ENCODE measurements around the gene BTLA.
"Not testable (repeated sequence)": the region's sequence is repeated elsewhere in the genome, so short reads cannot be mapped to it uniquely, and the experiment has no call there.

BTLA gene

GRCh38 chr3:112498914-112499711 lies at the start of gene BTLA:
BTLA (minus strand) TSS chr3:112499472; CDS start chr3:112499358, 114 bp downstream.
- DNase-seq (ENCODE audit: low read depth), result no peak

DNA sequence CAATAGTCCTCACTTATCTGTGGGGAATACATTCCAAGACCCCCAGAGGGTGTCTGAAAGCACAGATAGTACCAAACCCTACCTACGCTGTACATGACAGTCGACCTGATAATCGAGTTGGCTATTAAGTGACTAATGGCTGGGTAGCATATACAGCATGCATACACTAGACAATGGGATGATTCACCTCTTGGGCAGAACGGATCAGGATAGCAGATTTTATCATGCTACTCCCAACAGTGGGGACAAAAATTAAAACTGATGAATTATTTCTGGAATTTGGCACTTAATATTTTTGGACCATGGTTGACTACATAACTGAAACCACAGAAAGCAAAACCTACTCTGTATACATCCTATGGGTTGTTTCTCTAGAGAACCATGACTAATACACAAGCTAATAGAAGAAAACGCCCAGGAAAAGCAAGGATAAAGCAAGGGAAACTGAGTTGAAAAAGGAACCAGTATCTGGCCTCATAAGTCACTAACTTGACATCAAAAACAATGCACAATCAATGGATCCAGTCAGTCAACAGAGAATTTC lies 47.0 kb upstream of the BTLA start:
- DNase-seq (ENCODE audit: low read depth), result peak; percentile 37

DNA sequence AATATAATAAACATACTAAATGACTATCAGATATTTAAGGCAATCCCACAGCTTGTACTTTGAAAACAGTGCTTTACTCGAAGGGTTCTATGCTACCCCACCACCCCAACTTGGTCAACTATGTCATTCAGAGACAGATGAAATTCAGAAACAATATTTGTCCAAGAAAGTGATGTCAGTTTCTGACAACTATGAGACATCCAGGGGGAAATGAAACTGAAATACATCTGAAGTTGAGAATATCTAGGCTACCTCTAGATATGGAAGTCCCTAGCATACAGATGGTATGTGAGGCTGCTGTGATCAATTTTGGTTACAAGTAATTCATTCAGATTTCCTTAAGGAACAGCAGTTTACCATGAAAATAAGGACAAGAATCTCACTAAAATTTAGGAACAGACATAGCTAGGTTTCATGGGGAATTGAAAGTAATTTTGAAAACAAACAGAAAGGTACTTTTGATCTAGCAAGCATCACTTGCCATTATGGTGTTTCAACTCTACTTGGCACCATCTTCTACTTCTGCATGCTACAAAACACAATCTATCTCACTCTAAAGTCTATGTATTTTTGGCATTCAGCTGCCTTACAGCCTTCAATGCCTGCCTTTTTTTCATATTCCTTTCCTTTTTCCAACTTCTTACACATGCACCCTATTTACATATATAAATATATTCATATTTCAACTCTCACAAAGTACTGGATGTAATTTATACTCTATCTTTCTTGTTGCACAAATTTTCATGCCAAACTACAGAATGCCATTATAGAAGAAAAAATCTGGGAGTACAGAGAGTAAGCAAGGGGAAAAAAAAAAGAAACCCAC lies 40.8 kb upstream of the BTLA start:
- no peak for DNase-seq (ENCODE audit: low read depth)

- DNase-seq (ENCODE audit: low read depth), result peak; percentile 40
Measured at GRCh38 chr3:112531358-112531781, 32.1 kb upstream of the BTLA start.

DNA sequence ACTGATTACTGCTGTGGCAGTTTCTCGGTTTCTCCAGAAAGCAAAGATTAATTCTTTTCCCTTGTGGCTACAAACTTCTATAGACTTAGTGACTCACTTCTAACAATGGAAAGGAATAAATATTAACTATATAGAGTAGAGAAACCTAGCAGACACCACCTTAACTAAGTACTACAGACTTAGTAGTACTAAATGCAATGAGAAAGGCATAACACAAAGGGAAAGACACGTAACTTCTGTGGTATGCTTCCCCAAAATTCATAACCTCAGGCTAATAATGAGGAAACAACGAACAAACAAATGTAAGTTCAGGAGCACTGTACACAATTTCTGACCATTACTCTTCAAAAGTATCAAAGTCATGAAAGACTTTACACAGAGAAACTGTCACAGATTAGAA lies 31.3 kb upstream of the BTLA start:
- no peak for DNase-seq (ENCODE audit: low read depth)

- not testable (repeated sequence) for DNase-seq (ENCODE audit: low read depth)
Measured at GRCh38 chr3:112524127-112524526, 24.9 kb upstream of the BTLA start.

GRCh38 chr3:112519424-112520001 lies 20.2 kb upstream of the BTLA start:
- DNase-seq (ENCODE audit: low read depth), result peak; percentile 69

- not testable (repeated sequence) for DNase-seq (ENCODE audit: low read depth)
Measured at GRCh38 chr3:112518970-112519369, 19.7 kb upstream of the BTLA start.

DNA sequence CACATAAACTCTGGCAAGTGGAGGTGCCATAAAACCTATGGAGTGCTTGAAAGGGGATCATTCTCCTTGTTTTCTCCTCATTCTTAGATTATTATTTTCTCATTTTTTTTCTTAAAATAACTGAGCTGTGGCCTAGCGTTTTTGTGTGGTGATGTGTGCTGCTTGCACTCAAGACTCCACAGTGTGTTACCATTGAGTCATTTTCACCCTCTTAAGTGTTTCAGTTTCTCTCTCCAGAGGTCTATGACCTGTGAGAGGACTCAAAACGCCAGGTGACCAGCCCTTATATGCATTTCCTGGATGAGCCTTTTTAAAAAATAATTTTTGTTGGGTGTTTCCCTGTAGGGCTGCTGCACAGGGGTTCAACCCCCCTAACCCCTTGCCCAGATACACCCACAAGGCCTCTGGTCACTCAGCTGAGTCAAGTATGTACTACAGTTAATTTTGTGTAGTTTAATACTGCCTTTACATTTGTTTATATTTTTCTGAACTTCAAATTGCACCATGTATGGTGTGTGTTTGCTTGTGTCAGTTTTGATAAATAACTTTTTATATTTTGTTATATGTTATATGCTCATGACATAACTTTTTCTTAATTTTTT lies 15.4 kb upstream of the BTLA start:
- no peak for DNase-seq (ENCODE audit: low read depth)

DNA sequence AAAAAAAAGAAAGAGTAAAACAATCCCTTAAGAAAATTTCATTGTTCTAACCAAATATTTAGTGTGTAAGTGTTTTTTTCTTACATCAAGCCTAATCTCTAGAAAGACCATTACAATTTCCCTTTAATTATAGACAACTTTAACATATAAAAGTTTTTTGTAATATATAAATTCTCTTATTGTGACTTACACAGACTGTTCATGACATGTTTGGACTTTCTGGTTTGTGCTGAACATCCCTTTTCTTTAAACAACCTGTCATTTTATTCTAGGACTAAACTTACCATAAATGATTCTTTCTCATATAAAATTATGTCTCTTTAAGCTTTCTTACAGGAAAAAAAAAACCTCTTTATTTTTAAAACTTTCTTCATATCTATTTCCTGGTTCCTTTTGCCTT lies 13.0 kb upstream of the BTLA start:
- no peak for DNase-seq (ENCODE audit: low read depth)

DNA sequence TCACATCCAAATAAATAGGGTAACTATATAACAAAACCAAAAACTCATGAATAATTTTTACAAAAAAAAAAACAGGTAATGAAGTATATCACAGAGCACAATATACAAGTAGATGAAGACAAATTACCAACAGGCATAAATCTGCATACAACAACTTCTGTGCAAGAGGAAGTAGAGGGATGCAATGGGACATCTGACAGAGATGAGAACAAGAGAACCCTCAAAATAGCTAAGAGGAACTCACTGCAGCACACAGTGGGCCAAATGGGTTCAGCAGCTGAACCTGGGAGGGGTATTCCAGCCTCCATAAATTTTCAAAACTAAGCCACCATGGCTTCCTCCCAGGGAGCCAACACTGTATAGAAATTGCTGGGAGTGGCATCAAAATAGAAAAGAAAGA lies 9.6 kb upstream of the BTLA start:
- DNase-seq (ENCODE audit: low read depth), result no peak

DNA sequence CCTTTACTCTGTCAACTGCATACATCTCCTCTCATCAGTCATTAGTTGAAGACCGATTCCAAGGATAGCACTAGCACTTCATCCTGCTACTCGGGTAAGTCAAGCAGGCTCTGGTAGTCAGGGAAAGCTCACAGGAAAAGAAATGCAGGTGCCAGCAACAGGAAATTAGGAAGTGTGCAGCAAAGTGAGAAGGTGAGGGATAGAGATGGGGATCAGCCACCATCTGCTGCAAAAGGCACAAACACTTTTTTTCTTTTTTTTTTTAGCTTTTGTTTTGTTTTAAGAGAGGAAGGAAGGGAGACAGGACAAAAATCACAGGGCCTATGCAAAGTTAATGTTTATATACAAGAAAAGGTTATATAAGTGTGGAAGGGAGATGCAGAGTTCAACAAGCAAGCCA lies 9.0 kb upstream of the BTLA start:
- DNase-seq (ENCODE audit: low read depth), result no peak

DNA sequence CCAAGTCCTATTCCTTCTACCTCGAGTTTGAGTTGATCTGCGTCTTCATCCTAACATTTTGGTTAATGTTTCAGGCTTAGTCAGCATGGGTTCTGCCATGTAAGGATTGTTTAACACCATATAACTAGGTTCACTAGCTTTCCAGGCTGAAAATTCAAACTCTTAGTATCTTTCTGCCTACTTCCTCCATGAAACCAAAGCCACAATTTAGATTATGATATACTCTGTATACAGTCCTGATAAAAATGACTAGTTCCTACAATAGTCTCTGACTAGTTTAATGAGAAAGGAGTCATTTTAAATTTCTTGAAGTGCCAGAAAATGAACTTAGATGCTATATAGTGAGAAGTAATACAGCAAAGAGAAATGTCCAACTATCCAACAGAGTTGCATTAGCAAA lies 6.6 kb upstream of the BTLA start:
- no peak for DNase-seq (ENCODE audit: low read depth)

- no peak for DNase-seq (ENCODE audit: low read depth)
Measured at GRCh38 chr3:112504123-112504522, 4.9 kb upstream of the BTLA start.

- no peak for DNase-seq (ENCODE audit: low read depth)
Measured at GRCh38 chr3:112503304-112503972, 4.2 kb upstream of the BTLA start.

GRCh38 chr3:112500621-112501020 lies 1.3 kb upstream of the BTLA start:
- DNase-seq (ENCODE audit: low read depth), result no peak

- no peak for DNase-seq (ENCODE audit: low read depth)
Measured at GRCh38 chr3:112497897-112498548, 1.2 kb downstream of the BTLA start.

DNA sequence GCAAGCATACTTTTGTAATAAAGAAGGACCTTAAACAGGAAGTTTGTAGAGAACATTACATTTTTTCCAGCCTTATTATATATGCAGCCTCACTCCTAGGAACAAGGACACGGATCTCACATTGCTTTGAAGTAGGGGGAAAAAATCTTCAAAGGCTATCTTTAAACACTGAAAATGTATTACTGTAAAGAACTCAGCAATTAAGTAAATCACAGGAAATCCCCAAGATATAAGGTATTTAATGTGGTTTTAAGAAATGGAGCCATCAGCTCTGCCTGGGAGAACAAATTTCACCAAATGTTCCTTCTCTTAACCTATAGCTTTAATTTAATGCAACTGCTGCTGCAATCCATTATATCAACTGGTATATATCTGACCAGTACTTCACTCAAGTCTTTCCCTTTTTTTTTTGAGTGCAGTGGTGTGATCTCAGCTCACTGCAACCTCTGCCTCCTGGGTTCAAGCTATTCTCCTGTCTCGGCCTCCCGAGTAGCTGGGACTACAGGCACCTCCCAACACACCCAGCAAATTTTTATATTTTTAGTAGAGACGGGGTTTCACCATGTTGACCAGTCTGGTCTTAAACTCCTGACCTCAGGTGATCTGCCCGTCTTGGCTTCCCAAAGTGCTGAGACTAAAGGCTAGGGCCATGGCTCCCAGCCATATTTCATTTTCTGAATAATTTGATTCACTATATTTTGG lies 2.8 kb downstream of the BTLA start:
- no peak for DNase-seq (ENCODE audit: low read depth)

- DNase-seq (ENCODE audit: low read depth), result not testable (repeated sequence)
Measured at GRCh38 chr3:112494448-112494767, 4.9 kb downstream of the BTLA start.

- DNase-seq (ENCODE audit: low read depth), result no peak
Measured at GRCh38 chr3:112492124-112492523, 7.1 kb downstream of the BTLA start.

DNA sequence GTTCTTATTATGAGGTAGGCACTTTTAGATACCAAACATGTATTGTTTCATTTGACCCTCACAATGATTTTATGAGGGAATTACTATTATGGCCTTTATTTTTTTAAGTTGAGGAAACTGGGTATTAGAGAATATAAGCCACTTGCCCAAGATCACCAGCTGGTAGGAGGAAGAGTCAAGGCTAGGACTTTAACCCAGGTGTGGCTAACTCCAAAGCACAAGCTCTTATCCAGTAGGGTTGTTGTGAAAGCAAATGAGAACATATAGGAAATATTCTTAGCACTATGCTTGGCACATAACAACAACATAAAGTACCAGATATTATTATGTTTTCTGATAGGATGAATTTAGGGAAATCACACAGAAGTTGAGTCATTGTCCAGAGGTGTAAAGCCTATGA lies 7.9 kb downstream of the BTLA start:
- DNase-seq (ENCODE audit: low read depth), result no peak
